HG03342 (cell line): Measurements from ENCODE around the gene SDK1.

Experiments used
- ATAC-seq: cut with Tn5 transposase; IDR thresholded peaks from one replicate; pipeline ENCODE4 v1.9.1; 2021; ENCODE audit warnings: mild to moderate bottlenecking, moderate library complexity; ENCODE audit not compliant: unreplicated experiment

Gene SDK1

DNA sequence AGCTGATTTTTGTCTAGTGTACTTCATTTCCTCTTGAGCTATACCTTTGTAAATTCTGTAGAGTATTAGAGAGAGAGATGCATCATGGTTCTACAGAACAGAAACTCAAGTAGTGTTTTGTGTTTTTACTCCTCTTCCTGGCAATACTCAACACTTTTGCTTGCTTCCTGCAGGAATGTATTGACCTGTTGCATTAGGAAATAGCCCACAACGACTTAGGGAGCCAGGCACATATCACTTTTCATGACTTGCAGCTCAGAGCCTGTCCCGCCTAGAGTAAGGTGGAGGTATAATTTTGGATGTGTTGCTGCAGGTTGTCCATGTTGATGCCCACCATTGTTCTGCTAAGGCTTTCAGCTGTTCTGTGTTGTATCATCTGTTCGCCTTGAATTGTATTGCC, 216.3 kb downstream of the SDK1 start:
- no peak for ATAC-seq

DNA sequence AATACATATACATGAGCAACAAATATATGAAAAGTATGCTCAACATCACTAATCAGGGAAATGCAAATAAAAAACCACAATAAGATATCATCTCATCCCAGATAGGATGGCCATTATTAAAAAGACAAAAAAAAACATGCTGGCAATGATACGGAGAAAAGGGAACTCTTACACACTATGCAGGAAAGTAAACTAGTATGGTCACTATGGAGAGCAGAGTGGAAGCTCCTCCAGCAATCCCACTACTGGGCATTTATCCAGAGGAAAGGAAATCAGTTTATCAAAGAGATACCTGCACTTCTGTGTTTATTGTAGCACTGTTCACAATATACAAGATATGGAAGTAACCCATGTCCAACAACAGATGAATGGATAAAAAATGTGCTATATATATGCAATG, 217.5 kb downstream of the SDK1 start:
- no peak for ATAC-seq

- ATAC-seq: no peak
Observed at GRCh38 chr7:3520206-3520605, 219.2 kb downstream of the SDK1 start.

- no peak for ATAC-seq
Observed at GRCh38 chr7:3527496-3528124, 226.6 kb downstream of the SDK1 start.

- ATAC-seq: no peak
Observed at GRCh38 chr7:3533040-3533439, 232.0 kb downstream of the SDK1 start.

DNA sequence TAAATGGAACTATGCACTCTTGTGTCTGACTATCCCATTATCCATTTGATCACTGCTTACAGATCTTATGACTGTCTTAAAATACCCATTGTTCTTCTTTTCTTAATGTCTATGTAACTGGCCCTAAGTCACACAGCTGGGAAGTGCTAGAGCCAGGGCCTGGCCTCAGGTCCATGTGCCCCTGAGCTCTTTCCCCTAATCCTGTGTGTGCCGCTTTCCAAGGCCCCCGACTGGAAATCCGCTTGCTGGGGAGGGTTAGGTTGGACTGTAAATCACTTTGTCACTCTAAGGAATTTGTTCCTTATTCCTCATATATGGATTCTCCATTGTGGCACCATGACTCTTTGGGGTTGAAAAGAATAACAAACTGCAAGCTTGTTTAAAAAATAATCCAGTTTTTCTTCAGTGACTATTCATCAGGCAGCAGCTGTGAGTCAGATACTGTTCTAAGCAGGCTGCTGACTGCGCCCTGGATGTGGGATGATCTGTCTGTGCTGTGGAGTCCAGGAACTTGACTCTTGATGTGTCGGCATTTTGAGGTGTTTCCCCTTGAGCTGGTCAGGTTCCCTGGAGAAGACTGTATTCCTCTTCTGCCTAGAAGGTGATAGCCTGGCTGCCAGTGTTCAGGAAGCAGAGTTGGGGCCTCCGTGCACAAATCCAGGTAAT, 236.3 kb downstream of the SDK1 start:
- no peak for ATAC-seq

DNA sequence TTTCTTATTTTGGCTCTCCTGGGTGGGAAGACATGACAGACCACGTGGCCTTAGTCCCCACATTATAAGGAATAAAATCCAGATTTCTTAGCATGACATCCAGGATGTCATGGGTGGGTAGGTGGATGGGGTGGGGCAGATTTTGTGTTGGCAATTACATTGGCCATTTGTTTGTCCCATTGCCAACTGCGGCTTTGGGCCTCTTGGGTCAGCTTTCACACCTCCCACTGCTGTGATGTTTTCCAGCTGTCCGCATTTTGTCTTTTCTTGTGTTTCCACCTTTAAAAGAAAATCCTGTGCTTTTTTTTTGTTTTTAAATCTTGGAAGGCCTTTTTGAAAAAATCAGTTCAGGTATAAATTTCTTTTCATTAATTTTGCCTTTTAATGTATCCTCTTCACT, 237.0 kb downstream of the SDK1 start:
- ATAC-seq: no peak

DNA sequence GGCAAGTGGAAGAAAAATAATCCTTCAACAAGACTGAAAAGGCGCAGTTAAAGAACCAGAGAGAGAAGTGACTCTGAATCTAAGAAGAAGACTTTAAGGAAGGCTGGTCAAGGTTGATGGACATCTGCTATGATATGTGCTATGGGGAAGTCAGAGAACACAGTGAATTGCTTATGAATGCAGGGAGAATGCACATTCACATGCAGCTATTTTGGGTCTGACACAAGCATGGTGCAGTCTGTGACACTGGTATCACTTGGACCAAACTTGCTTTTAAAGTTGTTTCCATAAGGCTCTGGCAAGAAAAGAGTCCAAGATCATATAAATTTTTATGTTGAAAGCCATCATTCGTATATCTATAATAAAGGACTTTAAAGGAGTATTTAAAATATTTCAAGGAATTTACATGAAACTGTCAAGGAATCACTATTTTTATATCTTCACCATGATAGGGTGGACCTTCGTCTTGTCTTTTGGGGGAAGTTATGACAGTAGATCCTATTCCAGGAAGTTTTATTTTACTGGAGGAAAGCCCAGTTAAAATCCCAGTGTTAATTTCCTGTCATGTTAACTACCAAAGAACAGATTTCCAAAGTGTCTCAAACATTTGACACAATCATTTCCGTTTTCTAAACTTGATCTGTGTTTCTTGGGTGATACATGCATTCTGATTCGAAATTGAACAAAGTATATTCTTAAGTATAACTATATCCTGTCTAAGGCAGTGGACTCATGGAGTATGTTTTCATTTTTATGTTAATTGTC, 239.6 kb downstream of the SDK1 start:
- no peak for ATAC-seq

DNA sequence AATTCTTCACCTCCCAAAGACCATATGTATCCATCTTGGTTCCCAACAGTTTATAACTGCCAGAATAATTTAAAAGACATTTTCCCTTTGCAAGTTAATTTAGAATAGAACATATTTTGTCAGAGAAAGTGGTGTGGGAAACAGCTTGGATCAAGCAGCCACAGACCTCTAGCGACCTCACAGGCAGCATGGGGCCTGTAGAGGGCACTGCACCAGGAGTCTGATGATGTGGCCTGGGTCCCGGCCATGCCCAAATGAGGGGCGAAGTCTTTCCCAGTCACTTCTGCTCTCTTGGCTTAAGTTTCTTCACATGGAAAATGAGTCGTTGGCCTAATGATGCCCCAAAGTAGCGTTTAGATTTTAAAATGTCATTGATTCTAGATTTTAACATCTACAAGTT, 243.2 kb downstream of the SDK1 start:
- ATAC-seq: no peak

DNA sequence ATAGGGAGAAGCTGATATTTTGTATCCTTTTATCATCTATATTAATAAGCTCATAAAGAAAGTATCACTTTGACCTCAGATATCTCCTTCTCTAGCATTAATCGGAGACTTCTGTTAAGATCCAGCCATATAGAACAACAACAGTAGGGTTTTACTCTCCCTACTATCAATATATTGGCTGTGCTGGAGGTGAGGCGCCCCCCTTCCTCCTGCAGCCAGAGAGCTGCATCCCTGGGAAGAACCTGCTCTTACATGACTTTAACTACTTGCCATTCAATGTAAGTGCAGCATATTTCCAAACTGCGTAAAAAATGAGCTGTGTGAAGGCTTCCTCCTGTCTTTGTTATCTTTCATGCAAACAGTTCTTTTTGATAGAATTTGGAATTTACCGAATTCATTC, 247.8 kb downstream of the SDK1 start:
- no peak for ATAC-seq

DNA sequence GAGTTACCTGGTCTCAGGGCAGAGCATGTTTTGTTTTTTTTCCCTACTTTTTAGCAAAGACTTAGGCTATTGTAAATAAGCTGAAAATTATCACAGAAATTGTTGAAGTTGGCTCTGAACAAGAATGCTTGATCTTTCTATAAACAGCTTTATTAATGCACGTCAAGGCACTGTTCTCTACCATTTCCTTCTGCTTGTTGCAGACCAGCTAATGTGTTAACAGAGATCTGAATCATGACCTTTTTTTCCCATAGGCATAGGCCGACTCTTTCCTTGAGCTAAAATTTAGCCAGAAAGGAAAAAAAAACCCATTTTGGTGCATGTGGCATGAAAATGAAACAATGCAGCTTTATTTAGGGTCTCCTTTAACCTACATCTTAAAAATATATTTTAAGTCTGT, 248.5 kb downstream of the SDK1 start:
- no peak for ATAC-seq

- ATAC-seq: no peak
Observed at GRCh38 chr7:3551536-3551935, 250.5 kb downstream of the SDK1 start.

- ATAC-seq: no peak
Observed at GRCh38 chr7:3552499-3552898, 251.4 kb downstream of the SDK1 start.

- no peak for ATAC-seq
Observed at GRCh38 chr7:3558400-3558799, 257.3 kb downstream of the SDK1 start.

DNA sequence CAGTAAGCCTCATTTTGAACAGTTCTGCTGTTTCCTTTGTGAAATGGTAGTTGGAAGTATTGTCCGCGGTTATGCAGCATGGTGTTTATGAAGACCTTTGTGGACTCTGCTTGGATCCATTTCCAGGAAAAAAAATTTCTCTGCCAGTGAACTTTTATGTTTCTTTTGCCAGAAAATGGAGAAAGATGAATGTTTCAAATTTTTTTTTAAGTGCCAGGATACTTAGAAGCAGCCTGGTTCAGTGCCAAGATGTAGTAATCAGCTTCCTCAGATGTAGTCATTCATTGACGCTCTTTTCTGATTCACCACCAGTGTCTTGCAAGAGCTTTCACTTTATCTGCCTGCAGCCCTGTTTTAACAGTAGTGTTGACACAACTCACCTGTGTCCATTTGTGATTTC, 258.2 kb downstream of the SDK1 start:
- no peak for ATAC-seq

GRCh38 chr7:3560495-3560894, 259.4 kb downstream of the SDK1 start:
- ATAC-seq: no peak

- ATAC-seq: no peak
Observed at GRCh38 chr7:3561932-3562331, 260.9 kb downstream of the SDK1 start.

GRCh38 chr7:3564231-3564630, 263.2 kb downstream of the SDK1 start:
- no peak for ATAC-seq

GRCh38 chr7:3568516-3568915, 267.5 kb downstream of the SDK1 start:
- ATAC-seq: no peak

GRCh38 chr7:3569643-3570042, 268.6 kb downstream of the SDK1 start:
- no peak for ATAC-seq

DNA sequence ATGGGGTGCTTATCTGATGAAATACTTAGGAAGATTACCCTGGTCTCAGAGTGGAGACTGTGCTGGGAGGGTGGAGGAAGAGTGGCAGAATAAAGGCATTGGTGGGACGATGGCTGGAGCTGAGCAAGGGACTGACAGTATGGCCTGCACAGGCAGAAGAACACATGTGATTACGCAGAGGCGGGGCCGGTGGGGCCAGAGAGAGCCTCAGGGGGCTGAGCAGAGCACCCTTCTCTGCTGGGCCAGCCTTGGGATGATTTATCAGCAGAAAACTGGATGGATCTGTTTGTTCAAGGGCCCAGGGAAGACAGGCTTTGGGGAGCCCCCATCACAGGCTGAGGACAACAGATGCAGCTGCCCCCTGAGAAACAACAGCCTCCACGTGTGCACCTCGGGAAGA, 272.1 kb downstream of the SDK1 start:
- ATAC-seq: no peak

DNA sequence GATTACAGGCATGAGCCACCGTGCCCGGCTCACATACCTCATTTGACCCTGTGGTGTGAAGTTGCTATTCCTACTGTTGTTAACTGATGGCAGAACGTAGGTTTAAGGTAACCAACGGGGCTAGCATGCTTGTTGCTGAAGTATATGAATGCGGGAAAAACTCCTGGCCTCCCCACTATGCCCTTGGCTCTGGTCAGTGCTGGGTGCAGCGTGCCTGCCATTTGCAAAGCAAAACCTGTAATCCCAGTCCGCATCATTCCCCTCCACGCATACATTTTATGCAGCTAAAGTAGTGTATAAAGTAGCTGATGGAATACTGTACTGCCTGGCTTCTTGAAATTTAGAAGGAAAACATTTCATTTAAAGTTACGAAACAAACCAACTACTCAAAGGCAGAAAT, 273.3 kb downstream of the SDK1 start:
- ATAC-seq: no peak
